RKO (cell line): ENCODE data around the gene ITSN1.
"Not testable (repeated sequence)": the region's sequence is repeated elsewhere in the genome, so short reads cannot be mapped to it uniquely, and the experiment has no call there.

Source experiments
- DNase-seq: peaks from one replicate; pipeline ENCODE4 v3.0.0-alpha.2; 2016; ENCODE audit warnings: low spot score

ITSN1 gene

DNA sequence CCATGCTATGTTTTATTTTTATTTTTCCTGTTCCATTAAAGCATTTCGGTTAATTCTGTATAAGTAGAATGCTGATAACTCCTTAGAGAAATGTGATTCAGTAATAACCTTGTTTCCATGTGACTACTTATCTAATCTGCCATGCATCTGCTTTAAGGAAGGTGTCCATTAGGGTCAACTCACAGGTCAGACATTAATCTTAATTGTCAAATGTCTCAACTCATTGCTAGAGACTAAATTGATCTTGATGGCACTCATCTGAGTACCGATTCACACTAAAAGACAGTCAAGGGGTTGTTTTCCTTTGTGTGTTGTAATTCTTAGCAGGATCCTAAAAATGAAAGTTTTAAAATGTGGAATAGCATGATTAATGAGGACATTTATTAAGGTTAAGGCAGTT lies 41.8 kb downstream of the ITSN1 start:
- DNase-seq: no peak

DNA sequence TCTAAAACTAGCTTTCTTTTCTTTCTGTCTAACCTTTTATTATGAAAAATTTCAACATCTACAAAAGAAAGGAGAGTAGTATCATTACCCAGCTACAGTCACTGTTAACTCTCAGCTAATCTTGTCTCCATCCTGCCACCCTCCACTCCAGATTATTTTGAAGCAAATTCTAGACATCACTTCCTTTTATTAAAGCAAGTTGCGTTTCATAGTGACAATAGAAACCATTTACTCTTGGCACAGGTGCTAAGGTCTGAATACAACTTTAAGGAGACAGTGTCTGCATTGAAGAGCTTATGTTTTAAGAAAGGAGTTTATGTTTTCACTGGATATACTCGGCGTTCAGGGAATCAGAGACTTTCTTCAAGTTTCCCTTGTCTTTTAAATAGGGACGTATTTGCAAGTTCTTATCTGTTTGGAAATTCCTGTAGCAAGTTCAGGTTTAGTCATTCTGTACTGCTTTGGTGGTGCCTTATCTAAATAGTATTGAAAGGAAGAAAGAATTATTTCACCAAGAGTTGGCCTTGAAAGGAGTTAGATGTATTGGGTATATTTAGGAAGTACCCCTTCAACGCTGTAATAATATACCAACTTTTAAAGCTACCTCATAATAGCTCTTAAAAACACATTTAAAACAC lies 42.7 kb downstream of the ITSN1 start:
- no peak for DNase-seq

DNA sequence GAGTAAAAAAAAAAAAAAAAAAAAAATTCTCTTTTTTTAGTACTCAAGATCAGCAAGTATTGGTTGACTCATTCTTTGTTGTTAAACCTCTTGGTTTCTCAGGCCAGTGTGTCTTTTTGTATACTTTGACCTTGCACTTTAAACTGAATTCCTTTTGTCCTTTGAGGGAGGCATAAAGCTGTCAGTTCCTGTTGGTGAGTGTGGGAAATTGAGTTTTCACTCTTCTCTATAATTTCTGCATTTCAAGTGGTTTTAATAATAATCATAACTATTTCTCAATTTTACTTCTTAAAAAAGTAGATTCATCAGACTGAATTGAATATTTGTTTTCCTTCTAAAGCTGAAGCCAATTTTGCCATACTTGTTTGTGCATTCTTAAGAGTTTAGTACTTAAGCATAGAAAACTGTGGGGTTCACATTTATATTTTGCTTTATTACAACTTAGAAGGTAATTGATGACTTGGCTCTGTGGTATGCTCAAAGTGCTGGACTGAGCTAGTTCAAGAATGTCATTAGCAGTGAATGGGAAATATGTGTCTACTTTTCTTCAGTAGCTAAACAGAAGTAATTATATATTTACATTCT lies 43.4 kb downstream of the ITSN1 start:
- no peak for DNase-seq

DNA sequence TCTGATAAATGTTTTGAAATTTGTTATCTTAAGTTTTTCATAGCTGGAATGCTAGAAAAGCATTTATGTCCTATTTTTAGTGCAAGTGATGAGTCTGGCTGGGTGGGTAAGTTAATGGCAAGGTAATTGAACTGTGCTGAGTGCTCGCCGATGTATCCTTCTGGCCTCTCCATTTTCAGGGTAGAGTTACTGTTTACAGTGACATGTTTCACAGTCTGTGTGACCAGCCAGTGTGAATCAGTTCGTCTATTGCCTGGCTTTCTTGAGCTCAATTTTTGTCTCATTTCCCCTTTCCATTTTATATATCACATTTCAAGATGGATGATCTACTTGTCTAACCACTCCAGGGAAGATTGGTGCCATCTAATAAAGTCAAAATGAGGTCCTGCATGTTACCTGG lies 44.1 kb downstream of the ITSN1 start:
- no peak for DNase-seq

DNA sequence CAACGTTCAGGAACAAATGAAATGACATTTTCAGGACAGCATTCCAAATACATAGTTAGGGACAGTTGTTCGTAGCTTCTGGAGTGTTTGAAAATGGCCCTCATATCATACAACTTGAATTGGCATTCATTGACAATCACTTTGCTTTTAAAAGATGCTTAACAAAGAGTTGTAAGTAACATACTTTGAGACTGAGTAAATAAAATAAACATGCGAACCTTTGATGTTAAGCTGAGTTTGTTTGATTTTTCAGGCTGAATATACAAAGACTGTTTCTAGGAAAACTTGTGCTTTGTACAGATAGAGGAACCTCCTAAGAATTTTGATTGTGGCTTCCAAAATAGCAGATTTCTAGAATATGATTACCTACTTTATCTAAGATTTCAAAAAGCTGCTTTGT lies 45.3 kb downstream of the ITSN1 start:
- DNase-seq: no peak

DNA sequence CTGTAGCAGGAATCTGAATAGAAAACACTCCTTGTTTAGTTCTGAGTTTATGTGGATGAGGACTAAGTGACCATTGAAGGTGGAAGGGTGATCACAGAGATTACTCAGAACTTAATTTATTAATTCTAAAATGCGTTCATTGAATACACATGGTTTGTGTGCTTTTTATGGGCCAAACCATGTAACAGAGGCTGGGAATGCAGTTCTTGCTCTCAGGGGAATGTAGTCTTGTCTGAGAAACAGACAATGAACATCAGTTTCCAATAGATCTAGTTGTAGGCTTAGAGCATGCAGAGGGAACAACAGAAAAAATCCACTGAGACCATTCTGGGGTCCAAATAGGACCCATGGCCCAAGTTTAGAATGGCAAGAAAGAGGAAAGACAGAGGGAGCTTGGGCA lies 46.1 kb downstream of the ITSN1 start:
- no peak for DNase-seq

DNA sequence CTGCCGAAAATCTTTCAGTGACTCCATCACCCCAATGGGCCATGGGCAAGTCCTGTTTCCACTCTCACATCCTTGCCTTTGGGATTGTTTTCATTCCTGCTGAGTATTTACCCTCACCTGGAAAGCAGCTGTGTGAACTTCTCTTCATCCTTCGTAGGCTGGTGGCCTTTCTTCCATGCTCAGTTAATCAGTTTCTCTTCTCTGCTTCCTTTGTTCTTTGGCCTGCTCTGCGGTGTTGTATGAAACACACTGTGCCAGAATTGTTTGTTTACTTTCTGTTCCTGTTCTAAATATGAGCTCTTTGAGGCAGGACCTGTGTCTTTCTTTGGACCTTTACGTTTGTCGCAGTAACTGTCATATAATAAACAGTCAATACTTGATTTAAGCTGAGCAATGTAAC lies 48.6 kb downstream of the ITSN1 start:
- no peak for DNase-seq

DNA sequence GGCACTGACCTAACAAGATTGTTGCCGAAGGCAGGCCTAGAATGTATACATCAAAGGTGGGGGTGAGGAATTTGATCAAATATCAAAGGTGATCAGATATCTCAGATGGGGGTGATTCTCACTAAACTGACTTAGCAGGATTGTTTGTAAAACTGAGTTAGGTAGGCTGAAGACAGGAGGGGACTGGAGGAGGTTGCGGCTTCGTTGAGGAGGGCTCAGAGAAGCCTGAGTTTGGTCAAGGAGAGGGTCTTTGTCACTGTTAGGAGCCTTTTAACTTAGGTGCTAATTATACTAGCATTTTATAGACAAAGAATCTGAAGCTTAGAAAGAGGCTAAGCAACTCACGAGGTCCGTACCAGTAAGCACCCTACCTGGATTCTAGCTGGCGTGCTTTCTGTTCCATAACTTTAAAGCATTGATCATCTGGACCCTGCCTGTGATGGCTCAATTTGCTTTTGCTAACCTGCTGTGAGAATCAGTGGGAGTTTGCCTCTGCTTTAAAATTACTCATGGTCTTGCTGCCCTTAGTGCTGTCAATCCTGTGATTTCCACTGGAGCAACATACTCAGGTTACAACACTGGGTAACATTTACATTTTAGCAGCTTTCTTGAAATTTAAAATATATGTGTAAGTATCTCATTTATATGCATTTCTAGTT lies 49.8 kb downstream of the ITSN1 start:
- no peak for DNase-seq

DNA sequence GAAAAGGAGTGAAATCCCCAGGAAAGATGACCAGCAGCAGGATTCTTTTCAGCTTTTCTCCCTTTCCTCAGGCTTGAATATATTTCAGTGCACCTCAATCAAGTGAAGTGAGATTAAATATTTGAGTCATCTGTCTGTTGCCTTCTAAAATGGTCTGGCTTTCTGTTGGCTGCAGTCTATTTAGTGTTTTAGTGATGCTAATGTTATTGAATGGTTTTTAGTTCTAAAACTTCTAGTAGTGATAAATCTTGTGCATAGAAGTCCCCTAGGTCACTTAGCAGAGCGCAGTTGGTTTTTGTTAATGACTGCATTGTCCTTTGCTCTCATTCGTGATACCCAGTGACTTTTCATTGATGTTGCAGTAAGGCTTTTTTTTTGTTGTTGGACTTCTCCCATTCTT lies 53.5 kb downstream of the ITSN1 start:
- DNase-seq: no peak

DNA sequence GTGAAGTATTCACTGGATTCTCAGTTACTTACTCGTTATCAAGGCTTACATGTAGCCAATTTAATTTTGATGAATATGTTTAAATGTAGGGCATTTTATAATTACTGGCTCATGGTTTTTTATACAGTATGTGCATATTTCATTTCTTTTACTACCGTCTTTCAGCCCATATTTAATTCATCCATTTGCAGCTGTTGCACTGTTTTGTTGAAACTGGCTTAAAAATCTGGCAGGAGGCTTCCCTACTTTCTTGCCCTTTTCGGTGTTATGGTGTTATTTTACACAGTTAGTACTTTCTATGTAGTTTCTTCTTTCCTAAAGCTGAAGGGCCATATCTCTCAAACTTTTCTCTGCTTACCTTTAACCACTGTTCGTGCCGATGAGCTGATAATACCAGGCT lies 54.2 kb downstream of the ITSN1 start:
- no peak for DNase-seq

DNA sequence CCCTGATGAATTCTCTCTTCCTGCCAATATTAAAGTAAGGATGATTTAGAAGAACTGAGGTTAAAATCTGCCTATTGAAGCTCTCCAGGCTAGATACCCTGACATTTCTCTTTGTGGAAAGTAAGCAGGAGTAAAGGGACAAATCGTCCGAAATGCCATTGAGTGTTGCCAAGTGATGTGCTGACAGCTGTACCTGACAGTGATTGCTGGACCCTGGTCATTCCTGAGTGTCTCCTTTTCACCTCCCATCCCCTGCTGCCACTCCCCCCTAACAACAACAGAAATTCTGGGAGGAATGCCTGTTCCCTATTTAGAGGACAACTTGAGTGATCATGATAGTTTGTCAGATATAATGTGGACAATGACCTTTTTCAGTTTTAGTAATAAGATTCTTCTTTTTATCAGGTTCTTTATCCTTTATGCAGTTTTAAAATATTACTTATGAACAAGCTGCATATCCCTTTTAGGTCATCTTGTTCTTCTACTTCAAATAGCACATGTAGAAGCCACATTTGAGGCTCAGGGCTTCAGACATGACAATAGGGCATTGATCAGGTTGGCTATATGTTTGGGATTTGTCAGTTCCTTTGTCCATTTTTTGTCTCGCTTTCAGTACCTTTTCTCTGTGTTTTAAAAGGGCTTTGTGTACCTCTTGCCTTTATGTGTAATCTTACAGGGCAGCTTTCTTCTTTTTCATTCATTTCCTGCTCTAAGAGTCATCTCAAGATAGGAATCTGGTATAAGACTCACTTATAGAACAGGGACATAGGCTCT lies 56.0 kb downstream of the ITSN1 start:
- DNase-seq: no peak

DNA sequence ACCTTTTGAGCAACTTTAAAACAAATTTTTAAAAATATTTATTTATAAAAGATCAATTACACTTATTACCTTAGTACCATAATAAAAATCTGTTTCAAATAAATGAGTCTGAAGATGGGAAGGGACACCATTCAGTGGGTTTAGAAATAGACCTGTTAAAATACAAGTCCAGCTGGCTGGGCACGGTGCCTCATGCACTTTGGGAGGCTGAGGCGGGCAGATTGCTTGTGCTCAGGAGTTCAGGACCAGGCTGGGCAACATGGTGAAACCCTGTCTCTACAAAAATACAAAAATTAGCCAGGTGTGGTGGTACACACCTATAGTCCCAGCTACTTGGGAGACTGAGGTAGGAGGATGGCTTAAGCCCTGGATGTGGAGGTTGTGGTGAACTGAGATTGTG lies 57.0 kb downstream of the ITSN1 start:
- no peak for DNase-seq

DNA sequence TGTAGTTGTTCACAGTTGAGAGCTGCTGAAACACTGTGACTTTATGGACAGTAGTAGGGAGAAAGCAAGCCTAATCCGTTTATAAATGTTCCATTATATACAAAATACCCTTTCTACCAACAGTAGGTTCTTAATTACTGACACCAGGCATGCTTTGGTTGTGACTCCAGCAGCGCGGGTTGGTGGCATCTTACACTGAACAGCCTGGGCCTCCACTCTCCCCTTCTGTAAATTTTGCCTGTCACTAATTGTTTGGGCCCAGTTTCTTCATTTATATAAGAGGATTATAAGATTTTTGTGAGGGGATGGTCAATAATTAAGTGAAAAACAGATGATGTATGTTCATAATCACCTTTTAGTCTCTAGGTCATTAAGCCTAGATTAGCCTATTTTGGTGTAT lies 58.2 kb downstream of the ITSN1 start:
- DNase-seq: no peak

DNA sequence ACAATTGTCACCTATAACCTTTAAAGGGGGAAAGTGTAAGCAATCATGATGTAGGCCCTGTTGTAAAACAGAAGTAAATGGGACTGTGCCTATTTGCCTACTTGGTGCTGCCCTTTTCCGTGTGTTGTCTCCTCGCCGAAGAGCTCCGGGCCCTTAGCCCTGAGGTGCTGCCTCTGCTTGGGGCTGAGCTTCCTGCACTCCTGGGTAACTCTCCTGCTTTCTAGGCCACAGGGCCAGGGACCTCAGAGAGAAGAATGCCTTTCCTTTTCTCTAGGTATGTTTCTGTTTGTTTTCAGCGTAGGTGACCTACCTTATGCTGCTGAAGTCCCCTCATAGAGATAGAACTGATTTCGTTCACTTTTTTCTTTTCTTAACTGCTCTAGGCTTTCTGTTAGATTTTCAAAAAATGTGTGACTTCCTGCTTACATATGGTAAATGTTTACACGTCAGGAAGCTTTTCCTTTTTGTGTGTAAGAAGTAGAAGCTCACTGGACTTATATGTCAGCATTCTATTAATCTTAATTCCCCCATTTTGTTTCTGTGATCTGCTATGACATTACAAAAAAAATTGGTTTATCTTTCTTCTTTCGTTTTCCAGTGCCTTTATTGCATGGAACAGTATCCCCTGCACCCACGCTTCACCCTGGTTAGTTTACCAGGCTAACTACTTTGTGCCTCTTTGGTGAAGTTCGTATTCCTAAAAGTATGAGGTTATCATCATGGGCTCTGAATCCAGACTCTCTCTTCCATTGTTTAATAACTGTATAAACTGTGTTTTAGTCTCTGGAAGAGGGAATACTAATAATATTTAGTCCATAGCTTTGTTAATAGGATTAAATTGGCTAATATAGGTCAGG lies 61.7 kb downstream of the ITSN1 start:
- DNase-seq: no peak

DNA sequence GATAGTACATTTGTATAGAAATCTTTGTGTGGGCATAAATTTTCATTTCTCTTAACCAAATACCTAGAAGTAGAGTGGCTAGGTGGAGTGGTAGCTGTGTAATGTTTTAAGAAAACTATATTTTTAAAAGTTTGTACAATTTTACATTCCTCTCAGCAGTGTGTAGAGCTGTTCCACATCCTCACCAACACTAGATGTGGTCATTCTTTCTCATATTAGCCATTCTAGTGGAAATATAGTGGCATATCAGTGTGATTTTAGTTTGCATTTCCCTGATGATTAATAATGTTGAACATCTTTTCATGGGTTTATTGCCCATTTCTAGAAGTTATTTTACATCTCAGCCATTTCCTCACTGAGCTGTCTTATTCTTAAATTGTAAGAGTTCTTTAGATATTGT lies 65.5 kb downstream of the ITSN1 start:
- no peak for DNase-seq

DNA sequence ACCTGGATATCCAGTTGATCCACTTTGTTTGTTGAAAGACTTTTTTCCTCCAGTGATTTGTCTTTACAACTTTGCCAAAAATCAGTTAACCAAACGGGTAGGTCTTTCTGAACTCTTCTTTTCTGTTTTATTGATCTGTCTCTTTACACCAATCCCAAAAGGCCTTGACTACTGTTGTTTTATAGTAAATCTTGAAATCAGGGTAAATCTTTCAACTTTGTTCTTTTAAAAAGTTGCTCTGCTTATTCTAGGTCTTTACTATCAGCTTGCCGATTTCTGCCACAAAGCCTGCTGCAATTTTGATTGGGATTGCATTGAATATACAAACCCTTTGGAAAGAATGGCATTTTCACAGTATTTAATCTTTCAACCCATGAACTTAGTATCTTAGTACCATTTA lies 66.6 kb downstream of the ITSN1 start:
- no peak for DNase-seq

DNA sequence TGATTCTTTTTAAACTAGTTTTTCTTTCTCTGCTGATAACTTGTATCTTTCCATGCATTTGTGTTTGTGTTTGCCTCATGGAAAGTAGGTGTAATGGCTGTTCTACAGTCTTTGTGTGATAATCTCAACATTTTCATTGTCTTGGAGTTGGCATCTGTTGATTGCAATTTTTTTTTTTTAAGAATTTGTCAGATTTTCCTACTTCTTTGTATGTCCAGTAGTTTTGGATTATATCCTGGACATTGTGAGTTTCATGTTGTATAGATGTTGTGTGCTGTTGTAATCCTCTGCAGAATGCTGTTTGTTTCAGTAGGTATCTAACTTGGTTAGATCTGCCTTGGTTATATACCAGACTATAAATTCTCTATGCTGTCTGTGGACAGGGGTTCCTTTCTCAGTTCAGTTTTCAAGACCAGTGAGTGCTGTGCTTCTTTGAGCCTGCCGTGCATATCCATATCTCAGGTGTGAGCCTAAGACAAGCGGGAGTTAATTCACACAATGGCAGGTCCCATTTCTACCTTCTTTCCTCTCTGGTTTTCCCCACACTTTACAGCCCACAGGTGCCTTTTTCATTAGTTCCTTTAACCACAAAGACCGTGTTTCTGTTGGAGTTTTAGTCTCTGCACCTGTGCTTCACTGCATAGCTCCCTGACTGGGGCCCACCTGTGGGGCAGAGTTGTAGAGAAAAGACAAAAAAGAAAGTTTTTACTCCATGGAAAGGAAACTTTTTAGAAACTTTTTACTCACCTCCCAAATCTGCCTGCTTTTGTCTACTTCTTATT lies 69.9 kb downstream of the ITSN1 start:
- DNase-seq: no peak

DNA sequence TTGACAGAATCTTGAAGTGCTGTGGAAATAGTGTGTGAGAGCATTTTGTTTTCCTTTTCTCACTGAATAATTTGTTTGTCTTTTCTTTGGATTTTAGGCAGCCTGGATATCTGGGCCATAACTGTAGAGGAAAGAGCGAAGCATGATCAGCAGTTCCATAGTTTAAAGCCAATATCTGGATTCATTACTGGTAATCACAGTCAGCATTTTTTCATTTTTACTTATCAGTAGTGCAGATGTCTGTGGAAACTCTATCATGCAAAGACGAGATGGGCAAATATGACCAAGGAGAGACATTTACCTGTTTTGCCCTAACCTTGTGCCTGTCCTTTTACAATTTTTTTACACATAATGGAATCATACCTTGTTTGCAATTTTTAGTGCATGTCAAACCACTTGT lies 78.8 kb downstream of the ITSN1 start:
- DNase-seq: no peak

DNA sequence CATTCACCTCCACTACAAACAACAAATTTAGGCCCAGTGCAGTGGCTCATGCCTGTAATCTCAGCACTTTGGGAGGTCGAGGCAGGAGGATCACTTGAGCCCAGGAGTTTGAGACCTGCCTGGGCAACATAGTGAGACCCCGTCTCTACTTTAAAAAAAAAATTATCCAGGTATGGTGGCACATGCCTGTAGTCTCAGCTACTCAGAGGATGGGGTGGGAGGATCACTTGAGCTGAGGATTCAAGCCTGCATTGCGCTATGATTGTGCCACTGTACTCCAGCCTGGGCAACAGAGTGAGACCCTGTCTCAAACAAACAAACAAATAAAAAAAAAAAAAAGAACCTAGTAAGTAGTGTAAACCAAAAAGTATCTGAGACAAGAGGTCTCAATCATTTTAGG lies 86.8 kb downstream of the ITSN1 start:
- not testable (repeated sequence) for DNase-seq

DNA sequence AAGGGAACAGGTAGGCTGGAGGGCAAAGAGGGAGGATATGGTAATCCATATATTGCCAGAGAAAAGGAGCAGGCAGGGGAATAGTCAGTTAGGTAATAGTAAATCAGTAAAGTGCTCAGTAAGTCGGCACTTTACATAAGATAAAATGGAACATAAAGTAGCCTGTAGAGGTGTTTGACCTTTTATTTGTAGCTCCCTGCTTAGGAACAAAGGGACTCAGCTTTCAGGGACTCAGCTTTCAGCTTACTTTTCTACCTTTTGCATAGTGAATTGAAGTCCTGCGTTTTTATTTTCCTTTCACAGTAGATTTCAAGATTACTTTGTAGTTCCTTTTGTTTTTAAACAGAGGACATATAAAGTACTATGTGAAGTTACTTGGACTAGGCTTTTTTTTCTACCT lies 87.3 kb downstream of the ITSN1 start:
- no peak for DNase-seq

DNA sequence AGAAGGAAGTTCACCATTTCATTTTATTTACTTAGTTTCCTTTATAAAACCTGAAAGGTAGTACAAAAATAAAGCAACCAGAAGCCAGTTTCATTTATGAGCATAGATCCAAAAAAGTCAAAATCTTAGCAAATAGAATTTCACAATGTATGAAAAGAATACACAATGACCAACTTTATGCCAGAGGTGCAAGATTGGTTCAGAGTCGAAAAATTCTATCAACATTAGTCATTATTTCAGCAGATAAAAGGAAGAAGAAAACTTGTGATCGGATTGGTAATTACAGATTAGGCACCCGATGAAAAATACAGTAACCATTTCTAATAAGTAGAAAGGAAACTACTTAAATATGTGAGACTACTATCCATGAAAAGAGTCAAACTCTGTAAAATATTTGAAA lies 89.1 kb downstream of the ITSN1 start:
- no peak for DNase-seq
